Left lung (tissue), 10 donors: ENCODE results near the gene TTC22. TPM values are rescaled to one million over a fixed set of nuclear protein-coding genes. Genes with fewer than 3 reads are reported as not detected.

Experiments used
- ATAC-seq: fragments of 200-7000 bp; cut with Tn5 transposase; one replicate; pipeline ENCODE4 v1.9.1; 2020; ENCODE audit warnings: moderate library complexity
- DNase-seq, 4 donors: peaks; one replicate each; pipeline ENCODE4 v3.0.0-alpha.2; 2013 to 2020
- H3K27ac ChIP-seq, 2 donors: fragments of 200-600 bp; sonication (generic) in 1 of 2; one replicate each; pipeline versions ENCODE4 v1.5.0 to v1.8.0; 2020 to 2021
- H3K27me3 ChIP-seq, 2 donors: fragments of 200-600 bp; sonication (generic) in 1 of 2; one replicate each; pipeline versions ENCODE4 v1.5.0 to v1.8.0; 2020 to 2021
- H3K36me3 ChIP-seq, 2 donors: fragments of 200-600 bp; sonication (generic) in 1 of 2; one replicate each; pipeline versions ENCODE4 v1.5.0 to v1.8.0; 2020 to 2021
- H3K4me1 ChIP-seq, 2 donors: fragments of 200-600 bp; one replicate each; pipeline ENCODE4 v1.8.0; 2021
- H3K4me3 ChIP-seq, 2 donors: fragments of 200-600 bp; sonication (generic) in 1 of 2; one replicate each; pipeline versions ENCODE4 v1.5.0 to v1.8.0; 2020 to 2021; ENCODE audit warnings: mild to moderate bottlenecking in 1 of 2
- H3K9me3 ChIP-seq, 2 donors: fragments of 200-600 bp; sonication (generic) in 1 of 2; one replicate each; pipeline versions ENCODE4 v1.5.0 to v1.8.0; 2020 to 2021
- intact Hi-C, 2 donors: fragments of 100-400 bp; cut with DNase I; formaldehyde crosslinking; loops; one replicate each; pipeline versions ENCODE4 v1.11.2 to v1.14.2; 2022
- polyA plus RNA-seq, 6 donors: library from polyadenylated mRNA; unstranded; fragments of 120-200 nt; gene quantifications; one replicate each; pipeline ENCODE4 v1.2.1, GENCODE V29; 2013; ENCODE audit not compliant: insufficient read length in 6 of 6
- total RNA-seq, 2 donors: library from RNA; stranded (reverse); fragmentation: NEBNext Ultra II Directional; extraction: Animal tissue kit (Norgen Biotek cat#: 25700); gene quantifications; one replicate each; pipeline ENCODE4 v1.2.1, GENCODE V29; 2021
- TF ChIP-seq, protein P1 (sequence below), 2 donors: fragments of 200-600 bp; sonication (generic) in 1 of 2; IDR thresholded peaks; one replicate each; pipeline versions ENCODE4 v1.5.0 to v1.8.0; 2021; ENCODE audit warnings: antibody characterized with exemption in 2 of 2
- donor health status: DM: no; HTN: yes; CAD: no.
- donor health status: DM: no; HTN: no; CAD: no.

The TTC22 gene
- total and polyA plus RNA-seq, 8 donors, result 2.9 to 7.7 (median 4.2) TPM

DNA sequence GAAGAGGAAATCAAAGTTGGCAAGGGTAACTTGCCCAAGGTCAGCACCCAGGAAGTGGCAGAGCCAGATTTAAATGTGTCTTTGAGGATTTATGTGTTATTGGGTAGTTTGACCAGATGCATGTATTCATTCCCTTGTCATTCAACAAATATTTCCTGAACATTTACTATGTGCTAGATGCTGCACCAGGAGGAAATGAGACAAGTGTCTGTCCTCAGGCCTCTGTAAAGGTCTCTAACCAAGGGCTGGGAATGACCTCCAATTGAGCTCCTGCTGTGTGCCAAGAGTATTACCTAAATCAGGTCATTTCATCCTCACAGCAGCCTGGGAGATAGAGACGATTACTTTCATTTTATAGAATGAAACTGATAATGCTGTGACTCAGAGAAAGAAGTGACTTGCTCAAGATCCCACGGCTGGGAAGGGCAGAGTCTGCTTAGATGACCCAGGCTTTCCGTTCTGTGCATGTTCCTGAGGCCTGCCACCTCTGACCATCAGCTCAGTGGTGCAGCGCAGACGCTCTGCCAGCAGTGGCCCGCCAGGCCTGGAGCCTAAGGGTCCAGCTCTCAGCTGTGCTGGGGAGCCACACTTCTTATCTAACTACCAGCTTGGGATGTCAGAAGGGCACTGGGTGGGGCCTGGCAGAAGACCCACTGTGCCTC, 3.5 kb upstream of the TTC22 start:
- DNase-seq (peak in 1 of 4 donors; percentile 17), ATAC-seq (no peak)
- Histone ChIP-seq H3K4me3 (no peak overlapping the region), H3K27ac (no peak overlapping the region), H3K36me3 (no peaks in the 10 kb centered on the region), H3K4me1 (peaks cover 0 to 22% of the 10 kb centered on the region in 2 donors), H3K9me3 (no peaks in the 10 kb centered on the region), H3K27me3 (peaks cover 12 to 34% of the 10 kb centered on the region in 2 donors)
- TF ChIP-seq, protein P1, sequence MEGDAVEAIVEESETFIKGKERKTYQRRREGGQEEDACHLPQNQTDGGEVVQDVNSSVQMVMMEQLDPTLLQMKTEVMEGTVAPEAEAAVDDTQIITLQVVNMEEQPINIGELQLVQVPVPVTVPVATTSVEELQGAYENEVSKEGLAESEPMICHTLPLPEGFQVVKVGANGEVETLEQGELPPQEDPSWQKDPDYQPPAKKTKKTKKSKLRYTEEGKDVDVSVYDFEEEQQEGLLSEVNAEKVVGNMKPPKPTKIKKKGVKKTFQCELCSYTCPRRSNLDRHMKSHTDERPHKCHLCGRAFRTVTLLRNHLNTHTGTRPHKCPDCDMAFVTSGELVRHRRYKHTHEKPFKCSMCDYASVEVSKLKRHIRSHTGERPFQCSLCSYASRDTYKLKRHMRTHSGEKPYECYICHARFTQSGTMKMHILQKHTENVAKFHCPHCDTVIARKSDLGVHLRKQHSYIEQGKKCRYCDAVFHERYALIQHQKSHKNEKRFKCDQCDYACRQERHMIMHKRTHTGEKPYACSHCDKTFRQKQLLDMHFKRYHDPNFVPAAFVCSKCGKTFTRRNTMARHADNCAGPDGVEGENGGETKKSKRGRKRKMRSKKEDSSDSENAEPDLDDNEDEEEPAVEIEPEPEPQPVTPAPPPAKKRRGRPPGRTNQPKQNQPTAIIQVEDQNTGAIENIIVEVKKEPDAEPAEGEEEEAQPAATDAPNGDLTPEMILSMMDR (IDR thresholded peaks at IDR 0.05), result no peak
- intact Hi-C loops, result no loop called here

DNA sequence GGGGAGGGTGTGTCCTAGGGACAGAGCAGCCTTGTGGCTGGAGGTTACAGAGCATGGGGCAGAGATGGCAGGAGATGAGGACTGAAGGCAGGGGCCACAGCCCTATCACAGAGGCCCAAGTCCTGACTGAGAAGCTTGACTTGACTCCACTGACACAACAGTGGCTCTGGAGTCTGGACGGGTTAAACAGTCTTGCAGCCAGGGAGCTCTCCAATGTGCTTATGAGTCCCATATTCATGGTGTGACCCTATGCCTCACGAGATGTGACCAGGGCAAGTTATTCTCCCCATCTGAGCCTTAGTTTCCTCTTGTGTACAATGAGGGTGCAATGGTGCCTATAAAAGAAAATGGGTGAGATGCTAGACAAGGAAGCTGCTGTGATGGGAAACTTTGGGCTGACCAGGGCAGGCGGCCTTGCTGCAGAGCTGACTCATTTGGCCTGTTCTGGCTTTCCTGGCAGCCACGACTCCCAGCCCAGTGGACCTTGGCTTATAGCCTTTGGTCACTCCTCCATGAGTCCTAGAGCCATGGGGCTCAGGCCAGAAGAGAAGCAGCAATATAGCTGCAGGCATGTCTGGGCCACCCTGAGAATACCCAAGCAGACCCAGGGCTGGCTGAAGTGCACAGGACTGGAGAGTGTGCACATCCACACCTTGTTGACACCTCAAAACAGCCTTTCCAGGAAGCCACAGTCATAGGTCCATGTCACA, 2.8 kb upstream of the TTC22 start:
- peaks cover 0 to 29% of the 10 kb centered on the region in 2 donors for H3K4me1 ChIP-seq
- DNase-seq, result peak in 1 of 4 donors; percentile 31
- TF ChIP-seq, protein P1 (IDR thresholded peaks at IDR 0.05), result no peak
- no peak overlapping the region for H3K4me3 ChIP-seq
- intact Hi-C loops, result no loop called here
- no peaks in the 10 kb centered on the region for H3K36me3 ChIP-seq
- no peaks in the 10 kb centered on the region for H3K9me3 ChIP-seq
- peaks cover 12 to 40% of the 10 kb centered on the region in 2 donors for H3K27me3 ChIP-seq
- no peak overlapping the region for H3K27ac ChIP-seq
- ATAC-seq, result no peak

GRCh38 chr1:54800041-54800898, 853 bp downstream of the TTC22 start:
- intact Hi-C loops, result no loop called here
- H3K4me3 ChIP-seq, result peak overlapping the region; percentile 29 to 50
- ATAC-seq, result no peak
- peaks cover 0 to 30% of the 10 kb centered on the region in 2 donors for H3K4me1 ChIP-seq
- TF ChIP-seq, protein P1 (IDR thresholded peaks at IDR 0.05), result no peak
- H3K27ac ChIP-seq, result peak overlapping the region in 1 of 2 donors; percentile 36
- peak in 1 of 4 donors; percentile 21 for DNase-seq
- no peaks in the 10 kb centered on the region for H3K36me3 ChIP-seq
- peaks cover 12 to 41% of the 10 kb centered on the region in 2 donors for H3K27me3 ChIP-seq
- no peaks in the 10 kb centered on the region for H3K9me3 ChIP-seq

- DNase-seq, result peak in 1 of 4 donors; percentile 48
- H3K27ac ChIP-seq, result no peak overlapping the region
Measured at GRCh38 chr1:54798769-54799641, 2.1 kb downstream of the TTC22 start.

More at GRCh38 chr1:54798769-54799641, 2.1 kb downstream of the TTC22 start:
- peak; percentile 49 for ATAC-seq
- H3K27me3 ChIP-seq, result peaks cover 12 to 41% of the 10 kb centered on the region in 2 donors
- TF ChIP-seq, protein P1 (IDR thresholded peaks at IDR 0.05), result no peak
- H3K36me3 ChIP-seq, result no peaks in the 10 kb centered on the region
- H3K4me1 ChIP-seq, result peaks cover 0 to 30% of the 10 kb centered on the region in 2 donors
- no peak overlapping the region for H3K4me3 ChIP-seq
- H3K9me3 ChIP-seq, result no peaks in the 10 kb centered on the region
- intact Hi-C loops, result no loop called here
